GM18873 (cell line): ENCODE results near the gene GOLGA5.
"Not testable (repeated sequence)": the region's sequence is repeated elsewhere in the genome, so short reads cannot be mapped to it uniquely, and the experiment has no call there.

Experiments
- ATAC-seq: cut with Tn5 transposase; IDR thresholded peaks from one replicate; pipeline ENCODE4 v1.9.1; 2021; ENCODE audit warnings: mild to moderate bottlenecking, moderate library complexity, moderate number of reproducible peaks; ENCODE audit not compliant: unreplicated experiment, low FRiP score

The GOLGA5 gene, protein sequence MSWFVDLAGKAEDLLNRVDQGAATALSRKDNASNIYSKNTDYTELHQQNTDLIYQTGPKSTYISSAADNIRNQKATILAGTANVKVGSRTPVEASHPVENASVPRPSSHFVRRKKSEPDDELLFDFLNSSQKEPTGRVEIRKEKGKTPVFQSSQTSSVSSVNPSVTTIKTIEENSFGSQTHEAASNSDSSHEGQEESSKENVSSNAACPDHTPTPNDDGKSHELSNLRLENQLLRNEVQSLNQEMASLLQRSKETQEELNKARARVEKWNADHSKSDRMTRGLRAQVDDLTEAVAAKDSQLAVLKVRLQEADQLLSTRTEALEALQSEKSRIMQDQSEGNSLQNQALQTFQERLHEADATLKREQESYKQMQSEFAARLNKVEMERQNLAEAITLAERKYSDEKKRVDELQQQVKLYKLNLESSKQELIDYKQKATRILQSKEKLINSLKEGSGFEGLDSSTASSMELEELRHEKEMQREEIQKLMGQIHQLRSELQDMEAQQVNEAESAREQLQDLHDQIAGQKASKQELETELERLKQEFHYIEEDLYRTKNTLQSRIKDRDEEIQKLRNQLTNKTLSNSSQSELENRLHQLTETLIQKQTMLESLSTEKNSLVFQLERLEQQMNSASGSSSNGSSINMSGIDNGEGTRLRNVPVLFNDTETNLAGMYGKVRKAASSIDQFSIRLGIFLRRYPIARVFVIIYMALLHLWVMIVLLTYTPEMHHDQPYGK

DNA sequence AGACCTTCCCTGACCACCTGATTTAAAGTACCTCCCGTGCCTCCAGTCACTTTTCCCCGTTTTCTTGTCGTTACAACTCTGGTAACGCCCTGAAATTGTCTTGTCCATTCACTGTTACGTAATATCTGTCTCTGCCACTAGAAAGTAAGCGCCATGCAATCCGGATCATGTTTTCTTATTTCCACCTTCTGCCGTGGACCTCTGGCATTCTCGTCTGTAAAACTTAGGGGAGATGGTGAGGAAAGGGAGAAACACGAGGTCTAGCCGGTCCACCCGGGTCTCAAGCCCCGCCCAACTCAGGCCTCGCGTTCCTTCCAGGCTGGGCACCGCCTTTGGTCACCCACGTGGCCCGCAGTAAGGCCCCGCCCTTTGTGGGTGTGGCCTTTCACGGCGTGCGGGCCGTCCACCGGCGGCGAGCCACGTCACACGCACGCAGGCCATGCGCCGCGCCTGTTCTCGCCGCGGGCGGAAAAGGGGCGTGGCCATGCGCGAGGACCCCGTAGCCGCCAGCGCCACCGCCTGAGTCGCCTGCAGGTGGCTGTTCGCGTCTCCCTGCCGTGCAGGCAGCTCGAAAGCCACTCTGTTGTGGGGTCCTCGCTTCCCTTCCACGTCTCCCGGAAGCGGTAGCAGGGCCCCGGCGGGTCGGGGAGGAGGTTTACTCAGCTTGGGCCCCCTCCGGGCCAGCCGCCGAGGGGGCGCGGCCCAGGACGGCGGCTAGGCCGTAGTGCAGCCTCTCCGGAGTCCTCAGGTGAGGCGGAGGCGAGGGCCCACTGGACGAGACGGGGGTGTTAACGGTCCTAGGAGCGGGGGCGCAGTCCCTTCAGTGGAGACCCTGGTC lies at the start of gene GOLGA5:
Gene GOLGA5, plus strand, starts transcription at position 597 of the 838 bp plus-strand sequence. CDS start 3,133 bp downstream, outside the sequence.
- peak; percentile 79 for ATAC-seq

DNA sequence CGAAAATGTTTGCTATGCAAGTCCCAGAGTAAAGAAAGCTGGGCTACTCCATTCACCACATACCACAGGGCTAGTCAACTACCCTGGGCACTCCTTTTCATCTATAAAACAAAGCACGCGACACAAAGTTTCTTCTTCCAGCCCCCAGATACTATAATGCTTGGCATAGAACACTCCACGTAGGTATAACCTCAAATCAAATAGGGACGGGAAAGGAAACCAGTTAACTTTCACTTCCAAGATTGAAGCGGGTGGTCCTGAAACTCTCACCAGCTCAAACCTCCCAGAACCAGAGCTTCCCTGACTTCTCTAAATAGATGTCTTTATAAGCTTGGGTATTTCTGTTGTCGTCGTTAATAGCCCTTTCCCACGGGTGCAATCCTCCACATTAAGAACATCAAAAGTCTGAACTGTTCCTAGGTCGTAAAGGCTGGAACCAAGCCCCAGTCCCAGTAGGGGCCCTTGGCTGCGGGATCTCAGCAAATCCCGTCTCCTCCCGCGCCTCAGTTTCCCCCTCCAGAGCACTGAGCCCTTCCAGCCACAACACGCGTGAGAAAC lies 46.3 kb upstream of the GOLGA5 start:
- peak; percentile 6 for ATAC-seq

DNA sequence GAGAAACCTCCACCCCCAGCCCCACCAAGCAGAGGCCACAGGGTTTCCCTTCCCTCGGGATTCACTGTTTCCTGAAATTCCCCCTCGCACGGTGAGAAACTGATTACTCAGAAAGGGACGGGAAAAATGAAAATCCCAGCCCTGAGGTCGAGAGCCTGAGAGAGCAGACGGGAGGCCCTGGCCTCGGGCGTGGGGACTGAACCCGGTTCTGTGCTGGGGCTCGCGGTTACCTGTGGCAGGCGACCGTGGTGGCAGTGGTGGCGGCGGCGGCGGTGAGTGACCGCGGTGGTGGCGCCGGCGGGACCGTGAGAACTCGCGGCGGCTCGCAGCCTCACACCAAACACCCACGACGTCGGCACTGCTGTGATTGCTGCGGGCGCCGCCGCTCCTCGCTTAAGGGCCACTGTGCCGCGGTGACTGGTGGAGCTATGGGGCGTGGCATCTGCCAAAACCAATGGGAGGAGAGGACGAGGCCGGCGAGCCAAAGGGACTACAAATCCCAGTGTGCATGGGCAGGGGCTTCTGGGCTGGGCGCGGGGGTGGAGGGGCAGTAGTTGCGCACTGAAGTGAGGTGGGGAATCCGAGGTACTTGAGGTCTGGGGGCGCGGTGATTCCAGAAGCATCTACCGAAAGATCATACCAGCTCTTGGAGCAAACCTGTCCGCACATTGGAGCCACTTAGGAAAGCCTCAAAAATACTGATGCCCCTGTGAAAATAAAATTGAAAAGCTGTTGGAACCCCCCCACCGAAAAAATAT lies 45.7 kb upstream of the GOLGA5 start, which contains the start of gene LGMN:
Gene LGMN, minus strand, starts transcription at position 369 of the 758 bp plus-strand sequence. CDS start 15,841 bp downstream, outside the sequence.
- peak; percentile 78 for ATAC-seq

DNA sequence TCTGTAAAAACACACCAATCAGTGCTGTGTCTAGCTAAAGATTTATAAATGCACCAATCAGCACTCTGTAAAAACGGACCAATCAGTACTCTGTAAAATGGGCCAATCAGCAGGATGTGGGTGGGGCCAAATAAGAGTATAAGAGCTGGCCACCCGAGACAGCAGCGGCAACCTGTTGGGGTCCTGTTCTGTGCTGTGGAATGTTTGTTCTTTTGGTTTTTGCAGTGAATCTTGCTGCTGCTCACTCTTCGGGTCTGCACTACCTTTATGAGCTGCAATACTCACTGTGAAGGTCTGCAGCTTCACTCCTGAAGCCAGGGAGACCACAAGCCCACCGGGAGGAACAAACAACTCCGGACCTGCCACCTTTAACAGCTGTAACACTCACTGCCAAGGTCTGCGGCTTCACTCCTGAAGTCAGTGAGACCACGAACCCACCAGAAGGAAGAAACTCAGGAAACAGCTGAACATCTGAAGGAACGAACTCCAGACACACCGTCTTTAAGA lies 43.8 kb upstream of the GOLGA5 start:
- not testable (repeated sequence) for ATAC-seq

DNA sequence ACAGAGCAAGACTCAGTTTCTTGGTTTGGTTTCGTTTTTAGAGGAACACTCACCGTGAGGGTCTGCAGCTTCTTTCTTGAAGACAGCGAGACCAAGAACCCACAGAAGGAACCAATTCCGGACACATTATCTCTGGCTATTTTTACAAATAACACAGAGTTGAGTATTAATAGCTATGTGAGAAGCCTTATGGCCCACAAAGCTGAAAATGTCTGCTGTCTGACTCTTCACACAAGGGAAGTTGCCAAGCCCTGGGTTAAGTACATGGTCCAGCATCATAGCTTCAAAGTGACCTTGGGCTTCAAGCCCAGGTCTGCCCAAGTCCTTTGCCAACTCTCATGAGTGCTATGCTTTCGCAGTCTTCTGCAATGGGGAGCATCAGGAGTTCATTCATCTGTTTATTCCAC lies 43.1 kb upstream of the GOLGA5 start:
- no peak for ATAC-seq

DNA sequence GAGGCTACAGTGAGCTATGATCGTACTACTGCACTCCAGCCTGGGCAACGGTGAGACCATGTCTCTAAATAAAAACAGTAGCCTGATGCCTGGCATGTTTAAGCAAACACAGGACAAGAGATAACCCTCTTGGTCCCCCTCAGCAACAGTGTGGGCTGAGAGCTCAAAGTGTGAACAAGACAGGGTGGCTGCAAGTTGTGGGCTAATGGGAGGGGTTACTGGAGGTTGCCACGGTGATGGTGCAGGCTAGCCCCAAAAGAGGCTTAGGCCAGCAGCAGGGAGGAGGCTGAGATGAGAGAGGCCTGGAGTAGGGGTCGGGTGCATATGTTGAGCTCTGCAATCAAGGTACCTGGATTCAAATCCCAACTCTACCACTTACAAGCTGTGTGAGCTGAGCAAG lies 42.3 kb upstream of the GOLGA5 start:
- no peak for ATAC-seq

DNA sequence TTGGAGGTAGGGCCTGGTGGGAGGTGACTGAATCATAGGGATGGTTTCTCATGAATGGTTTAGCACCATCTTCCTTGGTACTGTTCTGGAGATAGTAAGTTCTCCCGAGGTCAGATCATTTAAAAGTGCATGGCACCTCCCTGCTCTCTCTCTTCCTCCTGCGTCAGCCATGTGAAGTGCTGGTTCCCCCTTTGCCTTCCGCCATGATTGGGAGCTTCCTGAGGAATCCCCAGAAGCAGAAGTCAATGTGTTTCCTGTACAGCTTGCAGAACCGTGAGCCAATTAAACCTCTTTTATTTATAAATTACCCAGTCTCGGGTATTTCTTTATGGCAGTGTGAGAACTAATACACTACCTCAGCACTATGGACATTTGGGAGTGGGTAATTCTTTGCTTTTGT lies 40.9 kb upstream of the GOLGA5 start:
- no peak for ATAC-seq

DNA sequence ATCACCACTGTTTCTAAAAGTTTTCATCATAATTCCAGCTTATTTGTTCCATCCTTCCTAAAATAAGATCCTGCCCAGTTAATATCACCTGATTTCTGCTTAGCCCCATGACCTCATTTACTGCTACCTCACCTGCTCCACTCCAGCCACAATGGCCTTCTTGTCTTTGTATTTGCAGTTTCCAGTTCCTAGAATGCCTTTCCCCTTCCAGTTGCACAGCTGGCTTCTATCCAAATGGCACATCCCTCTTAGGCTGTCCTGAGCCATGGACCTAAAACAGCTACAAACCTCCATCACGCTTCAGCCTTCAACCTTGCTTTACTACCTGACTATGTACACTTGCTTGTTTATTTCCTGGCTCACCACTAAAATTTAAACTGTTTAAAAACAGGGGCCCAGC lies 39.1 kb upstream of the GOLGA5 start:
- no peak for ATAC-seq

DNA sequence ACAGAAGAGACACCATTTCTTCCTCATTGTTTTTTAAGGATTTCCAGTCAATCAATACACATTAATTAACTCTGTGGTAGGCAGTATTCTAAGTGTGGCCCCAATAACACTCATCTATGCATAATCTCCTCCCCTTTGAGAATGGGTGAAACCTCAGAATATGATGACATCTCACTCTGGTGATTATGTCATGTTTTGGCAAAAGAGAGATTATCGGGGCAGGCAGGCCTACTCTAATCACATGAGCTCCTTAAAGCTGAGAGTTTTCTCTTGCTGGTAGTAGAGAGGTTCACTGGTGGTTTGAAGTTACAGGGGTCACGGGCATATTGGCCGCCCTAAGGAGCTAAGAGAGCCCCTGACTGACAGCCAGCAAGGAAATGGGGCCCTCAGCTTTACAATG lies 38.6 kb upstream of the GOLGA5 start:
- ATAC-seq: no peak

DNA sequence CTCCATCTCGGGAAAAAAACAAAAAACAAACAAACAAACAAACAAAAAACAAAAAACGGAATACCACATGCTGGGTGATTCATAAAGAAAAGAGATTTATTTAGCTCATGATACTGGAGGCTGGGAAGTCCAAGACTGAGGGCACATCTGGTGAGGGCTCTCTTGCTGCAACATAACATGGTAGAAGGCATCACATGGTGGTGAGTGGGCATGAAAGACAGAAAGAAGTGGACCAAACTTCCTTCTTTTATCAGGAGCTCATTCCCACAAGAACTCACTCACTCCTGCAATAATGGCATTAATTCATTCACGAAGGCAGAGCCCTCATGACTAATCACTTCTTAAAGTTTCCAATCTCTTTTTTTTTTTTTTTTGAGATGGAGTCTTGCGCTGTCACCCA lies 37.7 kb upstream of the GOLGA5 start:
- ATAC-seq: no peak

DNA sequence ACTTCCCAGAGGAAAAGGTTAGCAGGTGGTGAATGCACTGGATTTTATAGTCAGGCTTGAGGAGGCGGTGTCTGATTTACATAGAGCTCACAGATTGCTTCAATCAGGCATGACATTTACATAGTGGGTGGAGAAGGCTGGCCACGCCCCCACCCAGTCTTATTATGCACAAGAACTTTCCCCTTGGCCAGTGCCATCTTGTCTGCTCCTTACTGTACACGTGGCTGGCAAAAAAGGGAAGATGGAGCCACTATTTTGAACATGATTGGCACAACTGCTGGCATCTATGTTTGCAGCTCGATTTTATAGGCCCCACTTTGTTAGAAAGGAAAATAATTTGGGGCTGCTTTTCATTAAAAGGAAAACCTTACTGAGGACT lies 34.8 kb upstream of the GOLGA5 start:
- no peak for ATAC-seq

DNA sequence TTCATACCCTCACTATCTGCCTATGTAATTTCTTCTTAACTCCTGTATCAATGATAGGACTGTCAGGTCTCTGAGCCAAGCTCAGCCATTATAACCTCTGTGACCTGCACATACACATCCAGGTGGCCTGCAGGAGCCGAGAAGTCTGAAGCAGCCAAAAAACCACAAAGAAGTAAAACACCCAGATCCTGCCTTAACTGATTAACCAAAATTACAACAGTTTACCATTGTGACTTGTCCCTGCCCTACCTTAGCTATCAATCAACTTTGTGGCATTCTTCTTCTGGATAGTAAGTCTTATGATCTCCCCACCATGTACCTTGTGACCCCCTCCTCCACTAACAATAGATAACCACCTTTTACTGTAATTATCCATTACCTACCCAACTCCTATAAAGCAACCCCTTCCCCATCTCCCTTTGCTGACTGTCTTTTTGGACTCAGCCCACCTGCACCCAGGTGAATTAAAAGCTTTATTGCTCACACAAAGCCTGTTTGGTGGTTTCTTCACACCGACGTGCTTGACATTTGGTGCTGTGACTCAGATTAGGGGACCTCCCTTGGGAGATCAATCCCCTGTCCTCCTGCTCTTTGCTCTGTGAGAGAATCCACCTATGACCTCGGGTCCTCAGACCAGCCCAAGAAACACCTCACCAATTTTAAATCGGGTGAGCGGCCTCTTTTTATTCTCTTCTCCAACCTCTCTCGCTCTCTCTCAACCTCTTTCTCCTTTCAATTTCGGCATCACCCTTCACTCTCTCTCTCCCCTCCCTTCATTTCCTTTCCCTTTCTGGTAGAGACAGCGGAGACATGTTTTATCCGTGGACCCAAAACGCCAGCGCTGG lies 34.2 kb upstream of the GOLGA5 start:
- ATAC-seq: no peak

DNA sequence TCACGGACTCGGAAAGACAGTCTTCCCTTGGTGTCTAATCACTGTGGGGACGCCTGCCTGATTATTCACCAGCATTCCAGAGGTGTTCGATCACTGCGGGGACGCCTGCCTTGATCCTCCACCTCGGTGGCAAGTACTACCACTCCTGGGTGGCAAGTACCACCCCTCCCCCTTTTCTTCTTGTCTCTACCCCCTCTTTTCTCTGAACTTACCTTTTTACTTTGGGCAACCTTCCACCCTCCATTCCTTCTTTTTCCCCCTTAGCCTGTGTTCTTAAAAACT lies 33.6 kb upstream of the GOLGA5 start:
- no peak for ATAC-seq

DNA sequence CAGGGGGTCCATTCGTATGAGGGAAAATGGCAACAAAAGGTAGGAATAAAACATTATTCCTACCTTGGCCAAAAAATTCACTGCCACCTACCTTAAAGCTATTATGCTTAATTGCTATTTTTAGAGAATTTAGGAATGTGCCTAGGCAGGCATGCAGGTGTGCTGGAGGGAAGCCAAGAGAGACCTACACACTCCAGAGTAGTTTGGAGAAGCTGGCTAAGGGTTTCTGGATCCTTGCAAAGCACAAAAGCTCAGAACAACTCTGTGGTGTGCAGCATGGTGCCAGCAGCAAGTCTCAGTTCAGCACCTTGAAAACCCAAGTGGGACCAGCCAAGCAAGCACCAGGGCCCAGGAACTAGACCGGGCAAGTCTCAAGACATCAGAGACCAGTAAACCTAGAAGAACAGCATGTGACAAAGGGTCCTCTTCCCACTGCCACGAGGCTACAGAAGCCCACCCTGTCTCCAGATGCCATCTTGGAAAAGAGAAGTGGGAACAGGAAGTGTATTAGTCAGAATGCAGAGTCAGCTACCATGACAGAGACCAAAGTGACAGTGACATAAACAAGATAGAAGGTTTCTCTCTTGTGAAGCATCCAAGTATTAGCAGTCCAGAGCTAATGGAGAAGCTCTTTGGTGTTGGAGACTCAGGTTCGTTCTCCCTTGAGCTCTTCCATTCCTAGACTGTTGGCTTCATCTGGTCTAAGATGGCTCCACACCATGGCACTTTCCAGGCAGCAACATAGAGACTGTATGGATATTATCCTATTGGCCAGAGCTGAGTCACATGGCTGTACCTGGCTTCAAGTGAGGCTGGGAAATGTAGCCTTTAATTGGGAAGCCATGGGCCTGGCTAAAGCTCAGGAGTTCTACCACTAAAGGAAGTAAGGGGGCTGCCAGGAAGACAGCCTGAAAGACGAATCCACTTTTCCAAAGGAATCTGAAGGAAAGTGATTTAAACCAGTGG lies 30.2 kb upstream of the GOLGA5 start:
- not testable (repeated sequence) for ATAC-seq

DNA sequence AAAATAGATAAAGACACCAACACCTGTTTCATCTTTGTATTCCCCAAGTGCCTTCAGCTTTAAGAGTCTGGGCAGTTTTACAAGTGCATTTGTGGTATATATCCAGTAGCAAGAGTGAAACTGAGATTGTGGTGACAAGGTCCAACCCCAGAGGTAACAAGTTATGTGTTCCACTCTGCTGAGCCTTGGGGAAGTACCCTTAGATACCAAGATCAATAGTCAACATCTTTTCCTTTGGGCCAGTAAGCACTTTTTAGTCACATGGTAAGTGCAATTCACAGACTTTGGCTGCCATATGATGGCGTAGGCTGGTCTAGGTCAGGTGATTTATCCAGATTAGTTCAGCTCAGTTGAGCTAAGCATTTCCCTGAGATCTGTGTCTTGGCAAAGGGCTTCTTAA lies 25.9 kb upstream of the GOLGA5 start:
- ATAC-seq: peak; percentile 94

DNA sequence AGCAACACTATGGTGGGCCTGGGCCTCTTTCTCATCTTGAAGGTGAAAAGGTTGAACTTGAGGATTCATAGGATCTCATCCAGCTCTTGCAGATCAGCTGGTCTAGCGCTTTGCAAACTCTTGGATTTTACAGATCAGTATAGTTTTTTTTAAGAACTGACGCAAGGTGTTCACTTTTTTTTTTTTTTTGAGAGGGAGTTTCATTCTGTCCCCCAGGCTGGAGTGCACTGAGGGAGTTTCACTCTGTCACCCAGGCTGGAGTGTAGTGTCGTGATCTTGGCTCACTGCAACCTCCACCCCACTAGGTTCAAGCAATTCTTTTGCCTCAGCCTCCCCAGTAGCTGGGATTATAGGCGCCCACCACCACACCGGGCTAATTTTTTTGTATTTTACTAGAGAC lies 25.3 kb upstream of the GOLGA5 start:
- no peak for ATAC-seq

DNA sequence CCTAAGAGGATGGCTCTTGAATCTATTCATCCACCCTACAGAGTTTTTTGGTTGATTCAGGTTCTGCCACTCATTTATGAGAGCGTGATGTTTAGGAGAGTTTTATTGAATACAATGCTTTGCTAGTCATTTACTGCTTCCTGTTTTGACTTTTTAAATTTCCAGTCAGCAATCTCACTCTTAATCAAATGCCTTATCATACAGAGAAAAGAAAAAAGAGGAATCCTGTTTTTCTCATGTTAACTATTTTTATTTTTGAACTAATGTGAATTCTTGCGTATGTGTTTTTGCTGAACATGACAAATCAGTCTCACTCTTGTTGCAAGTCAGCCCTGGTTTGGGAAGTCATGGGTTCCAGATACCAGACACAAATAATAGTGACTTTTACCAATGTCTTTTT lies 23.6 kb upstream of the GOLGA5 start:
- ATAC-seq: no peak

DNA sequence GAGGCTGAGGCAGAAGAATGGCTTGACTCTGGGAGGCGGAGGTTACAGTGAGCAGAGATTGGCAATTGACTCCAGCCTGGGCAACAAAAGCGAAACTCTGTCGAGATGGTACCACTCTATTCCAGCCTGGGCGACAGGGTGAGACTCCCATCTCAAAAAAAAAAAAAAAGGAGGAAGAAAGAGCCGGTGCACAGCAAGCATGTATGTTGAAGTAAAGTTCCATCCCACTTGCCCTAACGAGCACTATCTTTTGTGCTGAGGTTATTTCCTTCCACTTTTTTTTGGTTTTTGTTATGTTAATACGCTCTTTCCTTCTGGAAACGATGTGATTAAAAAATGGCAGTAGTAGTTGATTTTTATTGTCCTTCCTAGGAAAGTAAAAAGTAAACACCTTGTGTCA lies 19.5 kb upstream of the GOLGA5 start:
- ATAC-seq: no peak
